GM08714 (cell line): ENCODE data around the gene DOCK4.

Experiments used
- H3K4me3 ChIP-seq: fragments of 200-500 bp; sonication (Bioruptor generic); 2 replicates; pipeline ENCODE4 v1.5.1; 2014; ENCODE audit warnings: mild to moderate bottlenecking, low read length, inconsistent platforms
- ZNF274 ChIP-seq: IDR thresholded peaks from 2 replicates; pipeline ENCODE4 v1.6.1; 2012; ENCODE audit warnings: mild to moderate bottlenecking, low read depth, low read length

The DOCK4 gene

GRCh38 chr7:111796671-111797070 is 409.5 kb downstream of the DOCK4 start:
- TF ChIP-seq ZNF274 = no peak
- H3K4me3 ChIP-seq = no peak overlapping the region

GRCh38 chr7:111789870-111790269 is 416.3 kb downstream of the DOCK4 start:
- TF ChIP-seq ZNF274 = no peak
- no peak overlapping the region for H3K4me3 ChIP-seq

GRCh38 chr7:111789048-111789320 is 417.2 kb downstream of the DOCK4 start:
- TF ChIP-seq ZNF274 = no peak
- no peak overlapping the region for H3K4me3 ChIP-seq

- no peak for TF ChIP-seq ZNF274
- no peak overlapping the region for H3K4me3 ChIP-seq
These were observed 417.7 kb downstream of the DOCK4 start for GRCh38 chr7:111788286-111789047.

- no peak overlapping the region for H3K4me3 ChIP-seq
- TF ChIP-seq ZNF274 = no peak
These were observed 418.5 kb downstream of the DOCK4 start for GRCh38 chr7:111787741-111788140.

DNA sequence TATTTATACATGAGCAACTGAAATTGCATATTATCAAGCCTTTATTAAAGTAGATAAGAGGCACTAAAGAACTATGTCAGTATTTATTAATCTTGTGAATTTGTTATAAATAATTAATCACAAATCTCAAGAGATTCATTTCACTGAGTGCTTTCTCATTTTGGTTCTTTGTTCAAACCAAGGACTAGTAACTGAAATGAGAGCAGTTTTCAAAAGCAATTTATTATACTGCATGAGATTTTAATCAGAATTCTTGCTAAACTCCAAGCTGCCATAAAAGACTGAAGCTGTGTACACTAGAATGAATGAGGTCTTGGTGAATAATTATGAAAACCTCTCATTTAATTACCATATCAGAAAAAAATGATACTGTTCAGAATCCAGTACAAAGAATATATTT is 419.1 kb downstream of the DOCK4 start:
- no peak for TF ChIP-seq ZNF274

DNA sequence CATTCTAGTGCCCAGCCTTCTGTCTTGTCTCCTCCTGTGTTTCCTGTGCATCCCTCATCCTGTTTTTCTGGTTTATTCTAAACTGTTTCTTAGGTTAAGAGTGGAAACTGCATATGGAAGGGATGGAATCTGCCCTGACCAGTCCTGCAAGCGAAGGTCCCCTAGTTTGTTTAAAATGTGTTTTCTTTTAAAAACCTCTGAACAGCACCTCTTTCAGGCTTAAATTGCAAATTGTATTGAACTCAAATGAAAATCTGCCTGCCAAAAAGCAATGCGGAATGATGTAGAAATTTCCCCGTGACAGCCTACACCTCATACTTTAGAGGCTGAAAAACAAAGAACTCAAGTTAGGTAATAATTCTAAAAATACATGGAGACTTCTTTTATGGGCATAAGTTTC is 421.1 kb downstream of the DOCK4 start:
- TF ChIP-seq ZNF274 = no peak
- no peak overlapping the region for H3K4me3 ChIP-seq

More for the DNA sequence above, 419.1 kb downstream of the DOCK4 start:
- no peak overlapping the region for H3K4me3 ChIP-seq

DNA sequence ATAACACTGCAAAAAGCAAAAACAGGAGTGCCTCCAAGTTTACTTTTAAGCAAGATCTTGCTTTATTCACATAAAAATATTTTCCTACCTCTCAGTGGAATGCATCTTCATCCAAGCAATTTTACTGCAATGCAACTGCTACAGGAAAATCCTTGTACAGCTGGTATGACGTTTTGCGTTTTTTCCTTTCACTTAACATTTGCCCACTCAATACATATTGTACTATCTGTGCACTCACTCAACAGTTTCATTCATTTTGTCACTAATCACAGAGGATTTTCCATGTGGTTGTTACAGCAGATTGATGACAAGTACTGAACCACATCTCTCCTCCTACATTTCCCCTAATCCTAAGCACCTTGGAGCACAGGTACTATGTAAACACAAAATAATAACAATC is 421.9 kb downstream of the DOCK4 start:
- no peak overlapping the region for H3K4me3 ChIP-seq
- no peak for TF ChIP-seq ZNF274

DNA sequence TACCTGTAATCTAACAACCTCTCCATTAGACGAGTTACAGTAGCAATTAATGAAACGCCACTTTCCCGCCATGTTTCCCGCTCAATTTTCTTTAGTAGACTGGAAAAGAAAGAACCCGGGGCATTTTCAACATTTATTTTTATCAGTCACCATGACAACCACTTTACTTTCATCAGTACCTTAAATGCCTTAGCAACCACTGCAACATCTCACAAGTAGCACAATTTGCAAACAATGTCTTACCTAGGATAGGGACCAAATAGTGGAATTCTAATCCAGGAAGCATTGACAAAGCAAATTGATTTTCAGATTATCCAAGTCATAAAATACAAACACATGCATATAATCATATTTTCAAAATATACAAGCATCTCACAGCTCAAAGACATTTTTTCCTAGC is 422.3 kb downstream of the DOCK4 start:
- H3K4me3 ChIP-seq = no peak overlapping the region
- no peak for TF ChIP-seq ZNF274

- no peak for TF ChIP-seq ZNF274
- H3K4me3 ChIP-seq = no peak overlapping the region
These were observed 425.7 kb downstream of the DOCK4 start for GRCh38 chr7:111780527-111780926.

DNA sequence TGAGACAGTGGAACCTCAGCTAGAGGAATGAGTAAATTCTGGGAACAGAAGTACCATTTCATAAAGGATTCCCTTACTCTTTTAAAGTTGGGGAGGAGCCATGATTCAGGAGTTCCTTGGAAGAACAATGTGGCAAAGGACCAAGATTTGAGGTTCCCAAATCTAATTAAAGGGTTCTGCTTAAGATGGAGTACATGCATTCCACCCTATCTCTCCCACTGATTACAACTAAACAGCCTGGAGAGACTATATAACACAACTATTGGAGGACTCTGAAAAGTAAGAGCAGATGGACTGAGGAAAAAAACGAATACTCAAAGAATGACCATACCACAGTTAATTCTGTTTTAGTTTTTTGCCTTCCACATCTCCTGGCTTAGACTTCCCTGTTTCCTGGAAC is 431.0 kb downstream of the DOCK4 start:
- no peak overlapping the region for H3K4me3 ChIP-seq
- no peak for TF ChIP-seq ZNF274

- H3K4me3 ChIP-seq = no peak overlapping the region
- TF ChIP-seq ZNF274 = no peak
These were observed 433.5 kb downstream of the DOCK4 start for GRCh38 chr7:111772716-111773115.

DNA sequence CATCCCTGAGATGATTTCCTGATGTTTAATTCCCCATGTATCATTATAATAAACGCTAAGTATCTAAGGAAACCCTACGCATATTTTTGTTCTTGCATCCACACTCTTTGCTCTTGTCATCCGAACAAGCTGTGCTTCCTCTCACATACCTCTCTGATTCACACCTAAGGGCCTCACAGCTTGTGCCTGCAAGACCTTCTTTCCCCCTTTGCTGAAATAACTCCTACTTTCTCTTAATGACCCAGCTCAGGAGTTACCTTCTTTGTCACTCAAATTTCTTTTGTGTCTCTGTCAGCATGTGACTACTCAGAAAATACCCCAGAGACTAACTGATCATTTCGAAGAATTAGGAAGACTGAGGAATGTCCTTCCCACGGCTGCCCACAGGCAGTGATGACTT is 434.6 kb downstream of the DOCK4 start:
- no peak overlapping the region for H3K4me3 ChIP-seq
- TF ChIP-seq ZNF274 = no peak

- no peak for TF ChIP-seq ZNF274
- H3K4me3 ChIP-seq = no peak overlapping the region
These were observed 436.1 kb downstream of the DOCK4 start for GRCh38 chr7:111770116-111770515.

- H3K4me3 ChIP-seq = no peak overlapping the region
- no peak for TF ChIP-seq ZNF274
These were observed 440.2 kb downstream of the DOCK4 start for GRCh38 chr7:111765751-111766643.
